HepG2 (cell line): ENCODE data around the gene GPR152. TPM values are rescaled to one million over a fixed set of nuclear protein-coding genes. Genes with fewer than 3 reads are reported as not detected.

Experiments used
- ATAC-seq: fragments of 200-7000 bp; cut with Tn5 transposase; 3 replicates; pipeline ENCODE4 v1.9.1; 2020; ENCODE audit warnings: mild to moderate bottlenecking, moderate library complexity
- BruUV-seq: library from RNA; stranded (reverse); fragments of 400-500 nt; replicated peaks from 2 replicates; lab custom pipeline; 2021; lab: Mats Ljungman, UMichigan
- CTCF ChIA-PET: fragments of 300-600 bp; formaldehyde crosslinking; extraction: SDS; loops from one replicate; lab custom pipeline; 2021; ENCODE audit warnings: low total read pairs, inconsistent platforms, low intra/inter-chr PET ratio; lab: Yijun Ruan, JAX
- POLR2A ChIA-PET: fragments of 350-600 bp; sonication (Branson Sonifier 250); formaldehyde crosslinking; loops from one replicate; lab custom pipeline; 2020; ENCODE audit warnings: antibody characterized with exemption, inconsistent platforms; lab: Yijun Ruan, JAX
- DNase-seq: peaks from one replicate; pipeline ENCODE4 v3.0.0-alpha.2; 2015; ENCODE audit warnings: low spot score
- FAIRE-seq: peaks from 3 replicates; lab custom pipeline; 2011; peaks lifted over from hg19 to GRCh38; lab: Jason Lieb, UNC
- H2AFZ ChIP-seq: one replicate; pipeline ENCODE4 v1.6.1; 2011; ENCODE audit warnings: low read length, inconsistent platforms
- H3K27ac ChIP-seq: fragments of 300-600 bp; 3 replicates; pipeline ENCODE4 v1.8.0; 2011; ENCODE audit warnings: mixed run types, mild to moderate bottlenecking, mixed read lengths, low read length, inconsistent platforms; ENCODE audit not compliant: insufficient read depth; ENCODE audit errors: extremely low read length
- H3K27me3 ChIP-seq, 2 experiments: fragments of 200-600 bp in 1 of 2; 2 replicates in 1 of 2; 3 replicates in 1 of 2; pipeline versions ENCODE4 v1.6.0 to v1.8.0; 2011; ENCODE audit warnings: low read length in 2 of 2, mild to moderate bottlenecking in 2 of 2, moderate library complexity in 2 of 2, inconsistent platforms in 1 of 2; ENCODE audit not compliant: insufficient read depth in 2 of 2, control insufficient read depth in 1 of 2
- H3K36me3 ChIP-seq, 2 experiments: fragments of 200-600 bp in 1 of 2; replicated peaks in 1 of 2; 2 replicates in 1 of 2; 3 replicates in 1 of 2; pipeline versions ENCODE4 v1.5.1 to v1.8.0; 2011; ENCODE audit warnings: low read length in 2 of 2, inconsistent platforms in 1 of 2; ENCODE audit not compliant: insufficient read depth in 2 of 2, control insufficient read depth in 1 of 2
- H3K4me1 ChIP-seq: 2 replicates; pipeline ENCODE4 v1.5.1; 2012; ENCODE audit warnings: low read length, inconsistent platforms; ENCODE audit not compliant: insufficient read depth
- H3K4me2 ChIP-seq: 2 replicates; pipeline ENCODE4 v1.6.0; 2011; ENCODE audit warnings: low read depth, low read length, inconsistent platforms
- H3K4me3 ChIP-seq, 3 experiments: fragments of 200-600 bp in 1 of 3; sonication (generic), shearing (Covaris generic) in 1 of 3; replicated peaks in 1 of 3; 2 replicates each; pipeline ENCODE4 v1.5.1; 2011 to 2016; ENCODE audit warnings: low read length in 3 of 3, inconsistent platforms in 2 of 3, low read depth in 2 of 3, mild to moderate bottlenecking in 2 of 3, control low read depth in 1 of 3, mixed read lengths in 1 of 3; ENCODE audit not compliant: insufficient read depth in 1 of 3
- H3K79me2 ChIP-seq: one replicate; pipeline ENCODE4 v1.6.1; 2011; ENCODE audit warnings: low read length, inconsistent platforms; ENCODE audit not compliant: insufficient read depth
- H3K9ac ChIP-seq: 2 replicates; pipeline ENCODE4 v1.6.0; 2011; ENCODE audit warnings: mild to moderate bottlenecking, low read depth, low read length, inconsistent platforms; ENCODE audit not compliant: insufficient read depth
- H3K9me3 ChIP-seq: 2 replicates; pipeline ENCODE4 v1.5.1; 2012; ENCODE audit warnings: mild to moderate bottlenecking, low read length
- H4K20me1 ChIP-seq: 2 replicates; pipeline ENCODE4 v1.6.0; 2011; ENCODE audit warnings: inconsistent platforms, mild to moderate bottlenecking, low read length, moderate library complexity; ENCODE audit not compliant: insufficient read depth
- ZNF281 ChIP-seq: sonication (generic); formaldehyde crosslinking; IDR thresholded peaks from 2 replicates; pipeline ENCODE4 v1.4.0; 2020; ENCODE audit warnings: missing genetic modification reagents, borderline replicate concordance
- ZNF687 ChIP-seq: sonication (generic); formaldehyde crosslinking; IDR thresholded peaks from 2 replicates; pipeline ENCODE4 v1.5.1; 2020; ENCODE audit warnings: mild to moderate bottlenecking, missing genetic modification reagents, moderate library complexity
- ZNF83 ChIP-seq: sonication (generic); formaldehyde crosslinking; IDR thresholded peaks from 2 replicates; pipeline ENCODE4 v1.4.0; 2020; ENCODE audit warnings: missing genetic modification reagents, mild to moderate bottlenecking, borderline replicate concordance
- WGBS: methylation state at CpG from one replicate; pipeline ENCODE4 v1.1.6; 2017; ENCODE audit warnings: low lambda C conversion rate; 5-methylcytosine and 5-hydroxymethylcytosine counted together
- in situ Hi-C: cut with HindIII; loops from 2 replicates; pipeline ENCODE4 v1.10.0; 2017; ENCODE audit warnings: low pct_unique_long_range_greater_than_20kb; ENCODE audit not compliant: extremely low pct_ligation_motif_present
- intact Hi-C: fragments of 100-400 bp; cut with micrococcal nuclease; formaldehyde crosslinking; loops from one replicate; pipeline ENCODE4 v1.10.0; 2022; ENCODE audit not compliant: unreplicated experiment
- polyA plus RNA-seq, 8 experiments: library from polyadenylated mRNA; depleted of rRNA in 3 of 8; stranded (reverse) in 7 of 8; unstranded in 1 of 8; fragments of >200 nt; fragmentation: Illumina TruSeq in 4 of 8; extraction: Trizol in 4 of 8; gene quantifications; 2 replicates each; pipeline versions ENCODE4 v1.2.1 to v1.2.3, GENCODE V29; 2011 to 2016; ENCODE audit warnings: low read depth in 4 of 8, missing spikeins in 1 of 8, mixed read lengths in 1 of 8; ENCODE audit not compliant: insufficient read depth in 1 of 8
- total RNA-seq, 5 experiments: library from RNA; depleted of rRNA; stranded (reverse); fragments of >200 nt; fragmentation: Illumina TruSeq; extraction: Trizol; gene quantifications; 2 replicates each; pipeline ENCODE4 v1.2.3, GENCODE V29; 2016; ENCODE audit warnings: low read depth in 1 of 5

Gene GPR152
- total and polyA plus RNA-seq, 2 of the 13 experiments (the other 11 are each of a cell fraction or from before 2014, with no cell fraction given) = not detected

- no peak overlapping the region for H3K27ac ChIP-seq
- intact Hi-C loops = no loop called here
Measured at GRCh38 chr11:67466367-67466766, 13.8 kb upstream of the GPR152 start.

More at GRCh38 chr11:67466367-67466766, 13.8 kb upstream of the GPR152 start:
- in situ Hi-C loops = loop anchor here (5.0 kb wide), 1 partner anchor 64 kb away; the partner anchor contains the start of genes PPP1CA and TBC1D10C
- no peaks in the 10 kb centered on the region for H3K36me3 ChIP-seq
- CTCF ChIA-PET = no interaction called here
- H3K9ac ChIP-seq = no peak overlapping the region
- no peak overlapping the region for H3K4me3 ChIP-seq
- H2AFZ ChIP-seq = no peak overlapping the region
- H3K4me2 ChIP-seq = no peak overlapping the region
- no peak for DNase-seq
- ATAC-seq = no peak
- no peaks in the 10 kb centered on the region for H3K27me3 ChIP-seq
- no peaks in the 10 kb centered on the region for H4K20me1 ChIP-seq
- no peak for FAIRE-seq
- H3K79me2 ChIP-seq = no peaks in the 10 kb centered on the region
- TF ChIP-seq ZNF83 (CRISPR knock-in tag) = no peak
- TF ChIP-seq ZNF687 (CRISPR knock-in tag) = 0 out of 2 replicates have a peak, but pooled peaks have one; percentile 2
- peak; percentile 58; the same call in 1 of the 2 replicates for TF ChIP-seq ZNF281
- 94% methylated on average over 5 of the region's 5 CpGs for WGBS
- POLR2A ChIA-PET = interaction anchor here (2.2 to 2.5 kb wide), 2 partner anchors 65 to 75 kb away, joined by 10 to 16 read pairs; partner anchors contain the start of genes PPP1CA and RAD9A
- H3K9me3 ChIP-seq = no peaks in the 10 kb centered on the region
- BruUV-seq = no TSS peak
- peaks cover 56% of the 10 kb centered on the region for H3K4me1 ChIP-seq
